Measurements from ENCODE around the gene SASS6.
"Not testable (repeated sequence)": the region's sequence is repeated elsewhere in the genome, so short reads cannot be mapped to it uniquely, and the experiment has no call there.

SASS6 gene

DNA sequence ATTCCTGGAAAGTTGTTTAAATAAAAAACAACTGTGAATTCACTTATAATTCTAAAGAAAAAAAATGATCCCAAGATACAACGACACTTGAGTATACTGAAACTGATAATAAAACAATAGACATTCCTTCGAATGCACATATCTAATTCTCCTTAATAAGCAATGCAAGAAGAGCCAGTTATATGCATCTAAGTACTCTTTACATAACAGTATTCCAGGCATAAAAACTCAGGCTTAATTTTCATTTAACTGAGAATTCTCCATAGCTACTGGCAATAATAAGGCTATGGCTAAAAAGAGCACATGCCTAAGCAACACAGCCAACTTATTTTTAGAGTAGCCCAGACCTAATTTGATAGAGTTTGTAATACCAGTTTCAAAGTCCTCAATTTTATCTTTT, 31.2 kb downstream of the SASS6 start:
- DNase-seq: no peak

DNA sequence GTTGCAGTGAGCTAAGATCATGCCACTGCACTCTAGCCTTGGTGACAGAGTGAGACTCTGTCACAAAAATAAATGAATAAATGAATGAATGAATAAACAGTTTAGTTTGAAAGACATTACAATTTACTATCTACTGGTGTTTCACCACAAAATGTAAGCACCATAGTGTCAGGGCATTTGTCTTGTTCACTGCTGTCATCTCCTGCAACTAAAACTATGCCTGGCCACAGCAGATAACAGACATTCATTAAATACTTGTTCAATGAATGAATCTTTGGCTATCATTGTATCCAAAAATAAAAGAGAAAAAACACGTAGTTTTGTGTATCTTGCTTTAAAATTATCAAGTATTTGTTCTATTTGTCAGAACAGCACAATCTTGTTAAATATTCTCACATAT, 32.5 kb downstream of the SASS6 start:
- no peak for DNase-seq

DNA sequence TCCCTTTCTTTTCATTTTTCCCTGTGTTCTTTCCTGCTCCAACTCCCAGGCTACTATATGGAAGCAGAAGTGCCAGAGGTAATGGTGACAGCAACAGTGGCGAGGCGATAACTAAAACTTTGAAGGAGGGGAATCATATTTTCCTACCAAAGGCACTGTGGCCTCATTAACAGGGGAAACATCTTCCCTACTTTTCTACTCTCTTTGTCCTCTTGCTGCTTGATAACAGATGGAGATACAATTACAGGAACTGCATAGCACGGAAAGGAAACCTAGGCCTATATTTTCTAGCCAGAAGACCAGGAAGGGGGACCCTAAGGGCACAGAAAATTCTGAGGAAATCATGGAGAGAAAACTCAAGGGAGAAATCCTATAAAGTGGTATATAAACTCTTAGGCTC, 42.3 kb downstream of the SASS6 start:
- no peak for DNase-seq

DNA sequence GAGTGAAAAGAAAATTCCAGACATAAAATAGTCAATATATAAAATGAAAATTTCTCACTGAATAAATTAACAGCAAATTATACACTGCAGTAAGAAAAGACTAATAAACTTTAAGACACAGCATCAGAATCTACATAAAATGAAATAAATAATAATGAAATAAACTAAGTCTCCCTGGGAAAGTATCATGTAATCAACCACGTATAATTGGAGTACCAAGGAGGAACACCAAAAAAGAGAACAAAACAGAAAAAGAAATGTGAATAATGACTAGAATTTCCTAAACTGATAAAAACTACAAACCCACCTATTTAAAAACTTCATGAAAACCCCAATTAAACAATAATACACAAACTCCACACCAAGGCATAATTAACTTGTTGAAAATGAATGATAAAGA, 43.6 kb downstream of the SASS6 start:
- DNase-seq: no peak

DNA sequence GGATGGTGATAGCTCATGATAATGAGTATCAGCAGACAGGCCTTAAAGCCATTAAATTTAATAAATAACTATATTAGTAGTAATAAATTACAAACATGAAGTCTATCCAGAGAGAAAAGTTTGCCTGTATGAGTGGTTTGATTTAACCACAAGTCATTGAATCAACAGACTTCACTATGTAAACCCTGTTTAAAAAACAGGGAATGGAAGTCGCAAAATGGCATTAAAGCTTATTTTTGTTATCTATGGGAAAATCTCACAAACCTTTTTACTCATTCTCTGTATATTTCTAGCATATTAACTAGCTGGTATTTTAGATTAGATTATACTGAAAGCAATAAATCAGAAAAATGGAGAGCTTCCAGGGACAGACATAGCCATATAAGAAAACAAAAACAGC, 45.3 kb downstream of the SASS6 start:
- DNase-seq: no peak

DNA sequence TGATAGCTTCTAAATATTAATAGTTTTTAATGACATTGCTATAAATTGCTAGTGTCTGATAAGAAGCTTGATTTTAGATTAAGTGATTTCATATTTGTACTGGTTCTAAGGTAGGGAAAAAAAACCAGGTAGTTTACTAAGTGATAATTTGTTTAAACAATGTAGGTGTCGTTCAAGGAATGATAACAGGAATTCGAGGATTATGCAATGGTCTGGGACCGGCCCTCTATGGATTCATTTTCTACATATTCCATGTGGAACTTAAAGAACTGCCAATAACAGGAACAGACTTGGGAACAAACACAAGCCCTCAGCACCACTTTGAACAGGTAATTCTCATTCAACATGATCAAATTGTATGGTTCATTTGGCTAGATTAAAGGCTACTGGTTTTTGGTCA, 52.4 kb downstream of the SASS6 start:
- DNase-seq: no peak

DNA sequence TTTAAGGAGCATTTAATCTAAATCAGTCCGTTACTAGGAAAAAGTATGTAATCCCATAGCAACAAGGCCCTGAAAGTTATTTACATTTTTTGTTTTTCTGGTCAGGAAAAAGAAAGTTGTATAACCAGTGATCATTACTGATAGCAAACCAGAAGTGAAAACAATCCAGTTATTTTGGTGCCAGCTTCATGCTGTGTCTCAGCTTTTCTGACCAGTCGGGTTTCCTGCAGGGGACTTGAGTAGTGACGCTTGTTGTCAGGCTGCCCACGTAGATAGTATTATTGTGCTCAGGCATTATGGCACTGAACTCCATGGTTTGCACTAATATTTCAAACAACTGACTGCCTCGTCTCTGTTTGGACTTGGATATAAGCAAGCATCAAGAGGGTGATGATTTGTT, 55.2 kb downstream of the SASS6 start:
- DNase-seq: no peak

DNA sequence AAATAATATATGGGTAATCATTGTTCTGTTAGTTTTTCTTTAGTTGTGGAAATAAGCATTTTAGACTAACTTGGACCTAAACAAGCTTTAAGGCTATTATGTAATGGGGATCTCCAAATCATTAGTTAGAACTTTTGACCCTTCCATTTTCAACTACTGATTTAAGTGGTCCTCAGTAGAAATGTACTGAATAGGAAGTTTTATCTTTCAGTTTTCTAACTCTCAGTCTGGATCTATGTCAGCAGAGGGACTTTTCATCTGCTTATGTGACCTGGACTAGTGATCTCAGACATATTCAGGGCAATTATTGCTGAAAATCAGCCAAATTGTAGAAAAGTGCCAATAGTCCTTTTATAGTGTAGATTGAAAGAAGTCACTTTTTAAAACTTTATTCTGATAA, 56.0 kb downstream of the SASS6 start:
- no peak for DNase-seq

DNA sequence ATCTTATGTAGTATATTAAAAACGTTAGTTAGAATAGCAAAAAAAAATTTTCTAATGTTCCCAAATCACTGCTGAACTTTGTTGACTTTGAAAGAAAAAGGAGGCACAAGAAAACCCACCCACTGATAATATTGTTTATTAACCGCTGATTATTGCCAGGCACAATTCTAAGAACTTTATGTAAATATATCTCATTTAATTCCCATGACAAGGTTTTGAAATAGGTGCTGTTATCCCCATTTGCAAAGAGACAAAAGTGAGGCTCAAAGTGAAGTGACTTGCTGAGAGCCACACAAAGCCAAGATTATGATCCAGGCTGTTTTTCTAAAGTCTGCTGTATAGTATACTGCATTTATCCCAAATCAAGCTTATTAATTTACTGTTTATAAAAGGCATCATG, 56.4 kb downstream of the SASS6 start:
- no peak for DNase-seq

DNA sequence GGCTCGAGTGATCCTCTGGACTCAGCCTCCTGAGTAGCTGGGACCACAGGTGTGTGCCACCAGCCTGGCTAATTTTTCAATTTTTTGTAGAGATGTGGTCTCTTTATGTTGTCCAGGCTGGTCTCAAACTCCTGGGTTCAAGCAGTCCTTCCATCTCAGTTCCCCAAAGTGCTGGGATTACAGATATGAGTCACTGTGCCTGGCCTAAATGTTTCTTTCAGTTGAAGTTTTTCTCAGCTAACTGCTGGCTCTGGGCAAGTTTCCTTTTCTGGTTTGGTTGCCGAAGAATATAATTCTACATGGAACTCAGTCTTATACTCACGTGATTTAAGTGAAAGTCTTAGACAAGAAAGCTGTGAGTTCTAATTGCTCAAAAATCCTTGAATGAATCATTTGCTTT, 57.0 kb downstream of the SASS6 start:
- no peak for DNase-seq

DNA sequence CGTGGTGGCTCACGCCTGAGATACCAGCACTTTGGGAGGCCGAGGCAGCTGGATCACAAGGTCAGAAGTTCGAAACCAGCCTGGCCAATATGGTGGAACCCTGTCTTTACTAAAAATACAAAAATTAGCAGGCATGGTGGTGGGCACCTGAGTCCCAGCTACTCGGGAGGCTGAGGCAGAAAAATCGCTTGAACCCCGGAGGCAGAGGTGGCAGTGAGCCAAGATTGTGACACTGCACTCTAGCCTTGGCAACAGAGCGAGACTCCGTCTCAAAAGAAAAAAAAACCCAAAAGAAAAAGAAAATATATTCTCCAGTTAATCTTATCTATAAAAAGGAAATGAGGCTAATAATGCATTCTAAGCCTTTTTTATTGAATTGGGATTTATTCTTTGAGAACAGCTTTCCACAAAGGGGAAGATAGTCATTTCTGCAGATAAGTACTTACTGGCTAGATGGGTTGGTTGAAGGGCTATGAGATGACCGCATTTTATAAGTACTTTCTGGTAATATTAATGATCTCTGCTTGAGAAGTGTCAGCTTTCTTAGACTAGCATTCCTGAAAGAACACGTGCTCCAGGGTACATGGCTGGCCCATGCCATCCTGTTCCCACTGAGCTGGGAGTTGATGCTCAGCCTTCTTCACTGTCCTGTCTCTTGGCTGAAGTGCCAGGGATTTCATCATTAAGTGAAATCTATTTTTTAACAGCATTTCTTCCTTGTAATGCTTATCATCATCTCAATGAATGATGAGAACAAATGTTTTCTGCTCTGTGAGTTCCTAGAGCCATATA, 57.9 kb downstream of the SASS6 start:
- no peak for DNase-seq

DNA sequence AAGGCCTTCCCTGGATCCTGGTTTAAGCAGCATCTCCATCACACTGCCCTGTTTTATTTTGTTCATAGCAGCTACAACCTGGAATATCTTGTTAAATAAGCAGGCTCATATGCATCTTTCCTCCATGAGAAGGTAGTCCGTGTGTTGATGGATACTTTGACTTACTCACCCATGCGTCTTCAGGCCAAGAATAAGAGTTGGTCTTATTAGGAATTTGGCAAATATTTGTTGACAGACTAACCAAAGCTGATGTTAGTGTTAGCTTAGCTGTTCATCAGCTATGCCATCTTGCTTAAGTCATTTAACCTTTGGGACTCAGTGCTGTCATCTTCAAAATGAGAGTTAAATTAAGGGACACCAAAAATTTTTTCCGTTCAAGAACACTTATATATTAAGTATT, 59.2 kb downstream of the SASS6 start:
- no peak for DNase-seq

DNA sequence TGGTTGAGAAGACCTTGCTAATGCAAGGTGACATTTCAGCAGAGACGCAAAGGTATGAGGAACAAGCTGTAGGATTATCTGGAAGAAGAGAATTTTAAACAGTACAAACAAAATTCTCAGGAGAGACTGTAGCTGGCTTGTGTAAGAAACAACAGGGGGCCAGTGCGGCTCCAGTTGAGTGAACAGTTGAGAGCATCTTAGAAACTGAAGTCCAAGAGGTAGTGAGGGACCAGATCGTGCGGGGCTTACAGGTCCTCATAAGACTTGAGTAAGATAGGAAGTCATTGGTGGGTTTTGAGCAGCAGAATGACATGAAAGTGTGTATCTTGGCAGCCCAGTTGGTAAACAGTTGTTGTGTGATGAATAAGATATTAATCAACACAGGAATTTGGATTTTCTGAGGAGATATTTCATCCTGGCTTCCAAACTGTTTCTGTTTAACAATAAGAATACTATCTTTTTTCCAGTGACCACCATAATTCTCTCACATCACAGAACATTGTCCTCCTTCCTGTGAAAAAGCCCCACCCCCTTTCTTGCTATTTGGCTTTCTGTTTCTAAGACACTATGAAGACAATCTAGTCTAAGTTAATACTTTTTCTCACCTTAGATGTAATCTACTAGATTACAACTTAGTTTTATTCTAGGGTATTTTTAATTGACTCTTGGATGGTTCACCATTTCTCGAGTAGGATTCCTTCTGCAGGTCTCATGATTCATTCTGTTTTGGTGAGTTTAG, 62.4 kb downstream of the SASS6 start:
- DNase-seq: no peak

DNA sequence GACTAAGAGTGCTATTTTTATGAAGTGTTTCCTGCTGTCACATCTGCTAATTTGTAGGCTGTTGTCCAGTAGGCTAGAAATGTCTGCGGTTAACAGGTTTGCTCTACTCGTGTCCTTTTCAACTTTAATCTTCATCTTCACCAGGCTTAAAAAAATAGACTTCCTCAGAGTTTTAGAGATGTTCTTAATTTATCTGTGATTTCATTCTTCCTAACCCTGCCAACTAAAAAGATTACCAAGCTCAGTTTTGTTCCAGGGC, 66.8 kb downstream of the SASS6 start:
- DNase-seq: no peak

DNA sequence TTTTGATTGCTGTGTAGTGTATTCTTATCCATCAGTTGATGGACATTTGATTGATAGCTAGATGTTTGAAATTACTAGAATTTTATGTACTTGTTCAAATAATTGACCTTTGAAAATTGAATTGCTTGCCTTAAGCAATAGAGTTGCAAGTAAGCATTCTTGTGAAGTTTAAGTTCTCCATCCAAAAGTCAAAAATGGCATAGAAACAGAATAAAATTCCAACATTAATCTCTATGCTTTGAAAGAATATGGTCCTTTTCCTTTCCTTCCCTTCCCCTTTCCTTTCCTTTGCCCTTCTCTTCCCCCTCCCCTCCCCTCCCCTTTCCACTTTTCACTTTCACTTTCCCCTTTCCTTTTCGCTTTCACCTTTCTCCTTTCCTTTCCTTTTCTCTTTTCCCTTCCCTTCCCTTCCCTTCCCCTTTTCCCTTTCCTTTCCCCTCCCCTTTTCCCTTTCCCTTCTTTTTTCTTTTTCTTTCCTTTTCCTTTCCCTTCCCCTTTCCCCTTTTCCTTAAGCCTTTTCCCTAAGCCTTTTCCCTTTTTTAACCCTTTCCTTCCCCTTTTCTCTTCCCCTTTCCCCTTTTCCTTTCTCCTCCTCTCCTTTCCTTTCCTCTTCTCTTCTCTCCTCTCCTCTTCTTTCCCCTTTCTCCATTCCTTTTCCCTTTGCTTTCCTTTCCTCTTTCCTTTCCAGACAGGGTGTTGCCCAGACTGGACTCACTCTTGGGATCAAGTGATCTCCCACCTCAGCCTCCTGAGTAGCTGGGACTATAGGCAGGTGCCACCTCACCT, 67.4 kb downstream of the SASS6 start:
- DNase-seq: no peak

DNA sequence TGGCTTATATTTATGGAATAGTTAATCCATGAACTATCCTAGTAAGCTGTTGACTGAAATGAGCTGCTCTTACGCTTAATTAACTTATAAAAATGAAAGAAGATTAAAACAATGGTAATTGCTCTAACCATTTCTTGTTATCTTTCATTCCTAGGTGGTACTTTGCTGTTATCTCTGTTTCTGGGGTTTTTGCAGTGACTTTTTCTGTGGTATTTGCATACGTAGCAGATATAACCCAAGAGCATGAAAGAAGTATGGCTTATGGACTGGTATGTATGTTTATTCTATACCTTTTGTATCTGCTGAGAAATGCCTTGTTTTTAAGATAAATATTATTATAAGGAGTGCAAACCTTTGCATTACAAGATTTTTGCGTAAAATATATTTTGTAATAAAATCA, 71.0 kb downstream of the SASS6 start:
- no peak for DNase-seq

DNA sequence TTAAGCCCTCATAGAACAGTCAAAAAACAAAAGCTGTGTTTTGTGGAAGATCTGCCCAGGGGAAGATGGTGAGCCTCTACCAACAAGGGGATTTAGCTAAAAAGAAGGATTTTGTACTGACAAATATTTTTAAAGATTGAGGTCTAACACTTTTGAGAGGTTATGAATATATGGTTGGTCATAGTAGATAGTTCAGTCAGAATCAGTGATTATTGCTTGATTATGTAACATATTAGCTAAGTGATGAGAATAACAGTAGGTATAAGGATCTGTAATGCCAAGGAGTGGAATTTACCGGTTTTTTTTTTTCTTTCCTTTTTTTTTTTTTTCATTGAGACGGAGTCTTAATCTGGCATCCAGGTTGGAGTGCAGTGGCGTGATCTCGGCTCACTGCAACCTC, 79.0 kb downstream of the SASS6 start:
- DNase-seq: no peak

DNA sequence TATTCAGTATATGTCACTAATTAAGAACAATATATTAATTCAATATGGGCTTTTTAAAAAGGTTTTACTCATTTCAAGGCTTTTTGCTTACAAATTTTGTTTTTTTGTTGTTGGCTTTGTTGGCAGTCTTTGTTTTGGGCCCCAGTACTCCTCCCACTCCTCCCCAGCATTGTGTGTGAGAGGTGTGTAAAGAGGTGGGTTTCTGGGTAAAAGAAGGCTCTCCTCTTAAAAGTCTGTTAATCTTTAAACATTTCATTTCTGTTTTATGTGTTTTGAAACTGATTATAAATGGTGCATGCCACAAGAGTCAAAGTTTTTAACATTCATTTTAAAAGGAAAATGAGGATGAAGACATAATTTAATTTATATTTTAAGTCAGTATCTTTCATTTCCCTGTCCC, 79.6 kb downstream of the SASS6 start:
- DNase-seq: no peak

DNA sequence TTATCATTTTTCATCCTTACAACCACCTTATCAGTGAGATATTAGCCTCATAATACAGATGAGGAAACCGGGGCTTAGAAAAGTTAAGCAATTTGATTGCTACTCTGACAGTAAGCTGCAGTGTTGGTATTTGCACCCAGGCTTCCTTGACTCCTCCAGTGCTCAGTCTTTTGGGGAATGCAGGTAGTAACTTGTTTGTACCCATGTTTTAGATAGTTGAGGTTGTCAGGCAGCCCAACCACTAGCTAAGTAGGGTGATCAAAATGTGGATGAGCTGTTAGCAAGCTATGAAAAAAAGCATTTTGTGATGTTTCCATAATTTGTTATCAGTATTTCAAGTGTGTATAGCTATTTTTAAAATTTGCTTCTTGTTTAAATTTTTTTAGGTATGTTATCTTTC, 80.8 kb downstream of the SASS6 start:
- no peak for DNase-seq

DNA sequence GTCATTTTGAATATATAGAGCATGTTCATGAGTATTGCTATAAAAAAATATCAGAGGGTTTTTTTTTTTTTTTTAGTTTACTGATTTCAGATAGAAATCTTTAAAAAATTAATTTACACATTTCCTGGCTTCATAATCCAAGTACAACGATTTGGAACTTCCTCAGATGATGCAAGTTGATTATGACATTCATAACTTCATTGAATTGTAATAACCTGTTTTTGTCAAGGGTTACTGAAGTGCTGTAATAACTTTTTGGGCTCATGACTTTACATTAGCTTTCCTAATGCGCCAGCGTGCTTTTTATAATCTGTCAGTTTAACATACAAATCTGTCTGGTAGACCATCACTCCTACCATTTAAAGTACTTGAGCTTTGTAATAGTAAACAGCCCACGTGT, 81.3 kb downstream of the SASS6 start:
- no peak for DNase-seq

DNA sequence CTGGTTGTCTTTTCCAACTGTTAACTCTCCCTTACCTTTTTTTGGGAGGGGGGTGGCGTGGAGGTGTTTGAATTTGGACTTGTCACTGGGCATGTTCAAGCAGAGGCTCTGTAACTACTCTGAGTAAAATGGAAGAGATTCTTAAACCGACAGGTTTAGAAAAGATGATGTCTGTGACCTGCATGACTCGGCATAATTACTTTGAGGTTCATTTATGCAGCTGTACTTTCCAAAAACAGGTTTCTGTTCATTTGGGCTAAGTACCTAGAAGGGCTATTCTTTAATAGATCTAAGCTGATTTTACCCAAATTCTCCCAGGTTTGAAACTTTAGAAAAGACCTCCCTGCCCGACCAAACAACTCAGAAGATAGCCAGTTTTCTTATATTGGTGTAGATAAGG, 82.6 kb downstream of the SASS6 start:
- DNase-seq: no peak

DNA sequence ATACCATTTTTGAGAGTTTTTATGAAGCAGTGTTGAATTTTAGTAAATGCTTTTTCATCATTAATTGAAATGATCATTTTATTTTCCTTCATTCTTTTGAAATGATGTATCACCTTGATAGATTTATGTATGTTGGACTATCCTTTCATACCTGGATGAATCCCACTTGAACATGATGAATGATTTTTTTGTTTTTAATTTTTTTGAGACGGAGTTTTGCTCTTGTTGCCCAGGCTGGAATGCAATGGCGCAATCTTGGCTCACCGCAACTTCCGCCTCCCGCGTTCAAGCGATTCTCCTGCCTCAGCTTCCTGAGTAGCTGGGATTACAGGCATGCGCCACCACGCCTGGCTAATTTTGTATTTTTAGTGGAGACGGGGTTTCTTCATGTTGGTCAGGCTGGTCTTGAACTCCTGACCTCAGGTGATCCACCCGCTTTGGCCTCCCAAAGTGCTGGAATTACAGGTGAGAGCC, 85.5 kb downstream of the SASS6 start:
- not testable (repeated sequence) for DNase-seq

DNA sequence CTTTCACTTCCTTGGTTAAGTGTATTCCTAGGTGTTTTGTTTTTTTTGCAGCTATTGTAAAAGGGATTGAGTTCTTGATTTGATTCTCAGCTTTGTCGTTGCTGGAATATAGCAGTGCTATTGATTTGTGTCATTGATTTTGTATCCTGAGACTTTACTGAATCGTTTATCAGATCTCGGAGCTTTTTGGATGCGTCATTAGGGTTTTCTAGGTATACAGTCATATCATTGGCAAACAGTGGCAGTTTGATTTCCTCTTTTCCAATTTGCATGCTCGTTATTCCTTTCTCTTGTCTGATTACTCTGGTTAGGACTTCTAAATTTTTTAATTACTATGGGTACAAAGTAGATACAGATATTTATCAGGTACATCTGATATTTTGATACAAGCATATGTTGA, 87.5 kb downstream of the SASS6 start:
- no peak for DNase-seq

DNA sequence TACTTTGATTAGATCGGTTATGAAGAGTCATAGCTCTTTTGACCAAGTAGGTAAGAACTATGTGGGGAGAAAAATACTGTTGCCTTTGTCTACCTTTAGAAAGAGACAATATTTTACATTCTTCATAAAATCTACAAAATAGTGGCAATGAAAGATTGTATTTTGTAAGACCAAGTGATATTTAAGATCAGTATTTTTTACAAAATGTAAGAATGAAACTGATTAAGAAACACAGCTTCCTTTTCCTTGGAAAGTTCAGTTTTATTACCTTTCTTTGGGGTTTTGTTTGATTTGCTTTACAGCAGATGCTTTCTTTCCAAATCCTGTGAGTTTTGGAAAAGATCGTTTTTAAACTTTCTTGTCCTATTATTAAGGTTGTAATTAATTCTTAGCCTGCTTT, 93.1 kb downstream of the SASS6 start:
- DNase-seq: no peak

Measured in NCI-H446 treated with DMSO at 0.1 percent for 48 hours (cell line).